22Rv1 (cell line): ENCODE data around the gene FAM83F.
"Not testable (repeated sequence)": the region's sequence is repeated elsewhere in the genome, so short reads cannot be mapped to it uniquely, and the experiment has no call there.

Experiments
- H3K27ac ChIP-seq: fragments of 450-650 bp; 2 replicates; pipeline ENCODE4 v1.5.1; 2017
- CTCF ChIP-seq: fragments of 450-650 bp; IDR thresholded peaks from 2 replicates; pipeline ENCODE4 v1.5.1; 2017; ENCODE audit warnings: mild to moderate bottlenecking
- ZFX ChIP-seq: fragments of 450-650 bp; IDR thresholded peaks from 2 replicates; pipeline ENCODE4 v1.6.1; 2017; ENCODE audit warnings: antibody characterized with exemption, borderline replicate concordance

FAM83F gene

GRCh38 chr22:39994566-39995392 is at the start of gene FAM83F:
Gene FAM83F (plus strand): TSS chr22:39994954. CDS start chr22:39995043, 89 bp downstream.
- TF ChIP-seq ZFX (no peak), CTCF (0 out of 2 replicates have a peak, but pooled peaks have one; percentile 9)
- peak within 1 kb of the TSS; percentile 49 for H3K27ac ChIP-seq

GRCh38 chr22:39946126-39946502 is 48.6 kb upstream of the FAM83F start:
- H3K27ac ChIP-seq: no peak overlapping the region
- no peak for TF ChIP-seq CTCF
- TF ChIP-seq ZFX: no peak

GRCh38 chr22:39946503-39947219 is 48.1 kb upstream of the FAM83F start:
- H3K27ac ChIP-seq: no peak overlapping the region
- TF ChIP-seq CTCF (no peak), ZFX (no peak)

- no peak for TF ChIP-seq CTCF
- no peak for TF ChIP-seq ZFX
- H3K27ac ChIP-seq: no peak overlapping the region
Observed at GRCh38 chr22:39947220-39948216, 47.2 kb upstream of the FAM83F start.

- H3K27ac ChIP-seq: no peak overlapping the region
Observed at GRCh38 chr22:39949964-39950737, 44.6 kb upstream of the FAM83F start.

GRCh38 chr22:39951603-39952293 is 43.0 kb upstream of the FAM83F start:
- H3K27ac ChIP-seq: not testable (repeated sequence)

More at GRCh38 chr22:39949964-39950737, 44.6 kb upstream of the FAM83F start:
- TF ChIP-seq ZFX (no peak), CTCF (no peak)
